Fibroblast of skin of left quadriceps (primary cell): ENCODE results near the gene RPSA.
A peak's percentile ranks its signal among the peaks of the same experiment; 100 is the strongest.
"Not testable (repeated sequence)": the region's sequence is repeated elsewhere in the genome, so short reads cannot be mapped to it uniquely, and the experiment has no call there.

Source experiments
- DNase-seq, 2 experiments: peaks; one replicate each; pipeline ENCODE4 v3.0.0-alpha.2; 2013; ENCODE audit warnings: low read depth in 2 of 2

The RPSA gene

GRCh38 chr3:39406368-39407258 is at the start of gene RPSA:
RPSA (plus strand) TSS chr3:39406720; CDS start chr3:39407654, 934 bp downstream.
- DNase-seq, result peak; percentile 91 to 92

GRCh38 chr3:39358333-39358732 is 48.2 kb upstream of the RPSA start:
- DNase-seq, result no peak

DNA sequence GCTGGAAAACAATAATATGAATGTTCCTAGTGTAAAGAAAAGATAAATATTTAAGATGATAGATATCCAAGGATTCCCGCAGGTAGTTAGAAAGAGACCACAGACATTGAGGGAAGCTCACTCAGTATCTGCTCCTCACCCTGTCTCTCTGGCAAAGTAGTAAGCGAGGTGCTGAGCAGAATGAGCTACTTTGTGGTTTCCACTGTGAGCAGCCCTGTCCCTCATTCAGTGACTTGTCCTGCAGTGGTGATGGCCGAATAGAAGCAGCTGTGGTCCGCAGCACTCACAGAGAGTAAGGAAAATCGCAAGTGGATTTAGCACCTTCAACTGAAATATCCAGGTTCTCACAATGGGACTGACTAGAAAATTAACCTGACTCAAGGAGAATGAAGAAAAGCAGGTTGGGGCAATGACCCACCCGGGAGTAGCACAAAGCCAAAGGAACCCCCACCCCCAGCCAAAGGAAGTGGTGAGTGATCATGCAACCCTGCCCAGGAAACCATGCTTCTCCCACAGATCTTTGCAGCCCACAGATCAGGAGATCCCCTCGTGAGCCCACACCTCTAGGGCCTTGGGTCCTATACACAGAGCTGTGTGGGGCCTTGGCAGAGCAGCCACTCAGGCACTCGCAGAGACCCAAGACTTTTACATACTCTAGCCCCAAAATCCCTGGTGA is 45.1 kb upstream of the RPSA start:
- no peak for DNase-seq

GRCh38 chr3:39362192-39362591 is 44.3 kb upstream of the RPSA start:
- no peak for DNase-seq

DNA sequence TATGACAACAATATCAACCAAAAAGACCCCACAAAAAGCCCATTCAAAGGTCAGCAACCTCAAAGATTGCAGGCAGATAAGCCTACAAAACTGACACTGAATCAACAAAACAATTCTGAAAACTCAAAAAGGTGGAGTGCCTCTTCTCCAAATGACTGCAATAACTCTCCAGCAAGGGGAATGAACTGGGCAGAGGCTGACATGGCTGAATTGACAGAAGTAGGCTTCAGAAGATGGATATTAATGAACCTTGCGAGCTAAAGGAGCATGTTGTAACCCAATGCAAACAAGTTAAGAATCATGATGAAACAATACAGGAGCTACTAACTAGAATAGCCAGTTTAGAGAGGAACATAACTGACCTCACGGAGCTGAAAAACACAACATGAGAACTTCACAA is 43.7 kb upstream of the RPSA start:
- DNase-seq, result no peak

DNA sequence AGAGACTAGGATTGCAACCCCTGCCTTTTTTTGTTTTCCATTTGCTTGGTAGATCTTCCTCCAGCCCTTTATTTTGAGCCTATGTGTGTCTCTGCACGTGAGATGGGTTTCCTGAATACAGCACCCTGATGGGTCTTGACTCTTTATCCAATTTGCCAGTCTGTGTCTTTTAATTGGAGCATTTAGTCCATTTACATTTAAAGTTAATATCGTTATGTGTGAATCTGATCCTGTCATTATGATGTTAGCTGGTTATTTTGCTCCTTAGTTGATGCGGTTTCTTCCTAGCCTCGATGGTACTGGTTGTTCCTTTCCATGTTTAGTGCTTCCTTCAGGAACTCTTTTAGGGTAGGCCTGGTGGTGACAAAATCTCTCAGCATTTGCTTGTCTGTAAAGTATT is 36.1 kb upstream of the RPSA start:
- not testable (repeated sequence) for DNase-seq

GRCh38 chr3:39372833-39373232 is 33.7 kb upstream of the RPSA start:
- DNase-seq, result no peak

GRCh38 chr3:39376959-39377634 is 29.4 kb upstream of the RPSA start:
- no peak for DNase-seq

- no peak for DNase-seq
Observed at GRCh38 chr3:39378088-39378487, 28.4 kb upstream of the RPSA start.

DNA sequence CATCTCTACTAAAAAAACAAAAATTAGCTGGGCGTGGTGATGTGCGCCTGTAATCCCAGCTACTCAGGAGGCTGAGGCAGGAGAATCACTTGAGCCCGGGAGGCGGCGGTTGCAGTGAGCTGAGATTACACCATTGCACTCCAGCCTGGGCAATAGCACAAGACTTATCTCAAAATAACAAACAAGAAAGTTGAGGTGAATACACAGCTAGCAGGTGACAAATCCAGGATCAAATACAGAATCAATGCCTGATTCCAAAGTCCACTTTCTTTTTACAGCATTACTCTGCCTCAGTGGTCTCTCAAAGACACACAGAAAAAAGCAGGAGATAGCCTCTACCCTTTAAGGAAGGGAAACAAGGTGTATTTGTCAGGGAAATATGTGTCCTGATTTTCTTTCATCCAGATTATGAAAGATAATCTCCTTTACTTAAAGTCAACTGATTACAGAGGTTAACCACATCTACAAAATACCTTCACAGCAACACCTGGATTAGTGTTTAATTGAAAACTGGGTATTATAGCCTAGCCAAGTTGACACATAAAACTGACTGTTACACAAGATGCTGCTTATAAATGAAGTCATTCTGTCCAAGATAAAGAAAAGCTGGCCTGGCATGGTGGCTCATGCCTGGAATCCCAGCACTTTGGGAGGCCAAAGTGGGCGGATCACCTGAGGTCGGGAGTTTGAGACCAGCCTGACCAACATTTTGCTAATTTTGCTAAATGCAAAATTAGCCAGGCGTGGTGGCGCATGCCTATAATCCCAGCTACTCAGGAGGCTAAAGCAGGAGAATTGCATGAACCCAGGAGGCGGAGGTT is 27.4 kb upstream of the RPSA start:
- no peak for DNase-seq

DNA sequence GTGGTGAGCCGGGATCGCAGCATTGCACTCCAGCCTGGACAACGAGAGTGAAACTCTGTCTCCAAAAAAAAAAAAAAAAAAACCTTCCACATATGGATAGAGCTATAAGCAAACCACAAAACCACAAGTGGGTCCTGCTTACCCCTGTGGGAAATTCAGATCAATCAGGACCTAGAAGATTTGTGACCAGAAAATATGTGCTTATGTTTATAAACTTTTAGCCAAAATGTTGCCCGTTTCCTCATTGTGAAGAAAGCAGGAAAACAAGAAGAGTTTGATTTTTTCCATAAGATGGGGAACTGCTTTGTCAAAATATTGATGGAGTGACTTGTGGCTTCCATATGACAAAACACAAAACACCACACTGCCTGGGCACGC is 26.8 kb upstream of the RPSA start:
- no peak for DNase-seq

- DNase-seq, result no peak
Observed at GRCh38 chr3:39381432-39381831, 25.1 kb upstream of the RPSA start.

DNA sequence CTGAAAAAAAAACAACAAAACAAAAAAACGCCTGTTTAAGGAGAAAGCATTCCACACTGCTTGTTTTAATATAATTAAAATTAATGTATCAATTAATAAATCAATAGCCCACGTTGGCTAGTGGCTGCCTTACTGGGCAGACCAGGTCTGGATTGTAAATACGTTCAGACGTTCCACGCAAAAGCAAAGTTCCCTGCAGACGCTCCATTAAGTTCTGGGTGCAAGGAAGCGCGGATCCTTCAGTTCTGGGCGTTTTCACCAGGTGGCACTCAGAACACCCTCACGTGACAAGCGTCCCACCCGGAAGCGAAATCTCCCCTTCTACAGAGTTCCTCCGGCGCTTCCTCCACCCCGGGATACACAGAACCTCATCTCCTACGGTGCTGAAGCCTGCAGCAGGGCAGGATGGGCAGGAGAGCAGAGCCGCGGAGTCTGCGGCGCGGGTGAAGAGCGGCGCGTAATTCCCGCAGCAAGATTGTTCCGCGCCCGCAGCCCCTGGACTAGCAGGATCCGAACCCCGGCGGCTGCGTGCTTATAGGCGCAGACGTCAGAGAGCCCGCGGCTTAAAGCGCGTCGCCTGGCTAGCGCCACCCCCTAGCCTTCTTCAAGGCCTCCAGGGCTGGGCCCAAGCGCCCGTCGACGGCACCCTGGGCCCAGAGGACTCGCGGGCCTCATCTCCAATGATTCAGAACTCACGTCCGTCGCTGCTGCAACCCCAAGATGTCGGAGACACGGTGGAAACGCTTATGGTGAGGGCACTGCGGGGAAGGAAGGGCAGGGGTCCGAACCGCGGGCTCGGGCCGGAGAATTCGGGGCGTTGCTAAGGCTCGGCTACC is 23.3 kb upstream of the RPSA start, which contains the start of gene SLC25A38:
Gene SLC25A38, plus strand, starts transcription at position 326 of the 836 bp plus-strand sequence. Its CDS starts 355 bp downstream, at position 681.
- DNase-seq, result peak; percentile 52 to 58

GRCh38 chr3:39383881-39384664 is 22.4 kb upstream of the RPSA start:
- peak; percentile 70 to 71 for DNase-seq

DNA sequence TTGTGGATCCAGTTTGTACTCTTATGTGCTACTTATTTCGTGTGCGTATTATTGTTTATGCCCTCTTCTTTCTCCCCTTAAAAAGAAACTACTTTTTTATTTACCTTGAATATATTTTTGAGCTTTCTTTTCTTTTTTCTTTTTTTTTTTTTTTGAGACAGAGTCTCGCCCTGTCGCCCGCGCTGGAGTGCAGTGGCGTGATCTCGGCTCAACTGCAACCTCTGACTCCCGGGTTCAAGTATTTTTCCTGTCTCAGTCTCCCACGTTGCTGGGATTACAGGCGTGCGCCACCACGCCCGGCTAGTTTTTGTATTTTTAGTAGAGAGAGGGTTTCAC is 21.9 kb upstream of the RPSA start:
- DNase-seq, result no peak

DNA sequence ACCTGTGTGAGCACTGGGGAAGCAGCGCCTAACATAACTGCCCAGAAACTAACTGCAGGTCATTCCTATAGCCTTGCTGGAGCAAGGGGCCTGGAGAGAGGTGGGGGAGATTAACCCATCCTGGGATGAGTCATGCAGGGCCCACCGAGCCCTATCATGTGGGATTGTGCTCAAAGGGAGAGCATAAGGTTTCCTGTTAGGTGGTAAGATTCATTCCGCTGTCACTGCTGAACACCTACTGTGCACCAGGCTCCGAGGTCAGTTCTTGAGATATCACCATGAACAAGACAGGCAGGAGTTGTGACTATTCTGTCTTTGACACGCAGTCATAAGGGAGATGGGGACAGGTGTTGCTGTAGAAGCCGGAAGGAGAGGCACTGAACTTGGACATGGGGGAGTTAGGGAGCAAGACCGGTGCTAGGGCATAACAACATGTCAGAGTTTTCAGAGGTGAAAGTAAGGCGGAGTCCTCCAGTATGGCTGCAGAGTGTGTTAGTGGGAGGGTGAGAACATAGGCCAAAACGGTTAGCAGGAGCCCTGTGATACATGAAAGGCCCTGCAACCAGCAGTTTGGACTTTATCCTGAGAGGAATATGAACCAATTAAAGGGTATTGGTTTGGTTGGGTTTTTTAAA is 20.9 kb upstream of the RPSA start:
- DNase-seq, result no peak

GRCh38 chr3:39386318-39386717 is 20.2 kb upstream of the RPSA start:
- DNase-seq, result no peak

GRCh38 chr3:39387411-39387975 is 19.0 kb upstream of the RPSA start:
- no peak for DNase-seq

DNA sequence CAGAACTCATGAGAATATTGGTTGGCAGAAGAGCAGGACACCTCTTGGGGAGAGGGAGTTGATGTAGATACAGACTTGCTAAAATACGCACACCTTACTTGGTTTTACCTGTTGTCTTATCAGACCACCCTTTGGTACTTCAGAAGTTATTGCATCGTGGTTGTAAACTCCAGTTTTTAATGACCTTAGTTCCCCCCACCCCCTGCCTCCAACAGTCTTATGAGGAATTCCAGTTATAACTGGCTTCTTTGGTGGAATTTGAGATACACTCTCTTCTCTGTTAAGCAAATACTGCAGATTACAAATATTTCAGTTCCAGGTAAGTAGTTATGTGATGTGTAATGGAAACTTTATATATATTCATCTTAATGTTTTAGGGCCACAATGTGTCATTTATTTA is 18.4 kb upstream of the RPSA start:
- DNase-seq, result no peak
